ENCODE data around the gene STIM2.

The STIM2 gene

GRCh38 chr4:26866203-26866602 lies 5.6 kb downstream of the STIM2 start:
- H3K36me3 ChIP-seq (ENCODE audit: control insufficient read depth in 1 of 2, insufficient read depth in 2 of 2, low read depth in 1 of 2, low read length in 2 of 2), result peaks cover 0 to 2% of the 10 kb centered on the region in 2 experiments
- H3K4me3 ChIP-seq (ENCODE audit: insufficient read depth in 1 of 2, low read depth in 1 of 2, low read length in 2 of 2), result no peak overlapping the region
- H2AK5ac ChIP-seq (ENCODE audit: low read length, severe bottlenecking), result no peak overlapping the region
- no peaks in the 10 kb centered on the region for H3K27me3 ChIP-seq (ENCODE audit: control insufficient read depth in 1 of 2, insufficient read depth in 1 of 2, low read length in 2 of 2)
- H2AFZ ChIP-seq (ENCODE audit: low read depth, low read length), result no peak overlapping the region
- H3K4me1 ChIP-seq (ENCODE audit: control insufficient read depth, insufficient read depth, low read depth, low read length), result no peaks in the 10 kb centered on the region
- no peak overlapping the region for H3K9ac ChIP-seq (ENCODE audit: low read length)
- no peak overlapping the region for H3K4me2 ChIP-seq (ENCODE audit: low read length, poor library complexity, severe bottlenecking)
- H4K91ac ChIP-seq (ENCODE audit: low read length), result no peak overlapping the region
- H3K27ac ChIP-seq (ENCODE audit: low read length, poor library complexity, severe bottlenecking), result no peak overlapping the region
- H3K79me1 ChIP-seq (replicated peaks; ENCODE audit: low read length, poor library complexity, severe bottlenecking), result peaks cover 14% of the 10 kb centered on the region
- H3K23ac ChIP-seq (ENCODE audit: low read length in 2 of 2), result no peak overlapping the region
- no peak overlapping the region for H3K14ac ChIP-seq (ENCODE audit: low read length in 2 of 2)
- WGBS, result 79% methylated on average over 1 of the region's 1 CpG
- H3K18ac ChIP-seq (ENCODE audit: low read depth in 1 of 2, low read length in 2 of 2), result no peak overlapping the region
- no peak overlapping the region for H4K8ac ChIP-seq (ENCODE audit: low read length)
- DNase-seq, result no peak
- H2BK12ac ChIP-seq (ENCODE audit: low read length in 2 of 2), result no peak overlapping the region
- H2BK15ac ChIP-seq (ENCODE audit: low read depth, poor library complexity, severe bottlenecking), result no peak overlapping the region
- H2BK5ac ChIP-seq (ENCODE audit: low read depth, low read length, poor library complexity, severe bottlenecking), result no peak overlapping the region
- no peak overlapping the region for H2BK120ac ChIP-seq (ENCODE audit: low read depth, low read length)
- no peak overlapping the region for H3K4ac ChIP-seq (ENCODE audit: low read depth in 1 of 2, low read length in 2 of 2)
- H3K9me3 ChIP-seq (ENCODE audit: control insufficient read depth, low read length), result no peaks in the 10 kb centered on the region

- no peak overlapping the region for H3K9ac ChIP-seq (ENCODE audit: low read length)
- no peak for DNase-seq
- H3K14ac ChIP-seq (ENCODE audit: low read length in 2 of 2), result no peak overlapping the region
- H4K91ac ChIP-seq (ENCODE audit: low read length), result no peak overlapping the region
- no peak overlapping the region for H2BK15ac ChIP-seq (ENCODE audit: low read depth, poor library complexity, severe bottlenecking)
- no peak overlapping the region for H3K4ac ChIP-seq (ENCODE audit: low read depth in 1 of 2, low read length in 2 of 2)
- H2BK5ac ChIP-seq (ENCODE audit: low read depth, low read length, poor library complexity, severe bottlenecking), result no peak overlapping the region
- H4K8ac ChIP-seq (ENCODE audit: low read length), result no peak overlapping the region
- WGBS, result 94% methylated on average over 1 of the region's 2 CpGs
- no peaks in the 10 kb centered on the region for H3K9me3 ChIP-seq (ENCODE audit: control insufficient read depth, low read length)
- H3K18ac ChIP-seq (ENCODE audit: low read depth in 1 of 2, low read length in 2 of 2), result no peak overlapping the region
- peaks cover 16% of the 10 kb centered on the region for H3K79me1 ChIP-seq (replicated peaks; ENCODE audit: low read length, poor library complexity, severe bottlenecking)
- H3K4me1 ChIP-seq (ENCODE audit: control insufficient read depth, insufficient read depth, low read depth, low read length), result no peaks in the 10 kb centered on the region
- no peak overlapping the region for H2AFZ ChIP-seq (ENCODE audit: low read depth, low read length)
- no peaks in the 10 kb centered on the region for H3K27me3 ChIP-seq (ENCODE audit: control insufficient read depth in 1 of 2, insufficient read depth in 1 of 2, low read length in 2 of 2)
- no peak overlapping the region for H3K23ac ChIP-seq (ENCODE audit: low read length in 2 of 2)
- peaks cover 0 to 2% of the 10 kb centered on the region in 2 experiments for H3K36me3 ChIP-seq (ENCODE audit: control insufficient read depth in 1 of 2, insufficient read depth in 2 of 2, low read depth in 1 of 2, low read length in 2 of 2)
- no peak overlapping the region for H2AK5ac ChIP-seq (ENCODE audit: low read length, severe bottlenecking)
- no peak overlapping the region for H2BK12ac ChIP-seq (ENCODE audit: low read length in 2 of 2)
- H2BK120ac ChIP-seq (ENCODE audit: low read depth, low read length), result no peak overlapping the region
- no peak overlapping the region for H3K27ac ChIP-seq (ENCODE audit: low read length, poor library complexity, severe bottlenecking)
- H3K4me2 ChIP-seq (ENCODE audit: low read length, poor library complexity, severe bottlenecking), result no peak overlapping the region
- H3K4me3 ChIP-seq (ENCODE audit: insufficient read depth in 1 of 2, low read depth in 1 of 2, low read length in 2 of 2), result no peak overlapping the region
Measured at GRCh38 chr4:26866781-26867180, 6.1 kb downstream of the STIM2 start.

DNA sequence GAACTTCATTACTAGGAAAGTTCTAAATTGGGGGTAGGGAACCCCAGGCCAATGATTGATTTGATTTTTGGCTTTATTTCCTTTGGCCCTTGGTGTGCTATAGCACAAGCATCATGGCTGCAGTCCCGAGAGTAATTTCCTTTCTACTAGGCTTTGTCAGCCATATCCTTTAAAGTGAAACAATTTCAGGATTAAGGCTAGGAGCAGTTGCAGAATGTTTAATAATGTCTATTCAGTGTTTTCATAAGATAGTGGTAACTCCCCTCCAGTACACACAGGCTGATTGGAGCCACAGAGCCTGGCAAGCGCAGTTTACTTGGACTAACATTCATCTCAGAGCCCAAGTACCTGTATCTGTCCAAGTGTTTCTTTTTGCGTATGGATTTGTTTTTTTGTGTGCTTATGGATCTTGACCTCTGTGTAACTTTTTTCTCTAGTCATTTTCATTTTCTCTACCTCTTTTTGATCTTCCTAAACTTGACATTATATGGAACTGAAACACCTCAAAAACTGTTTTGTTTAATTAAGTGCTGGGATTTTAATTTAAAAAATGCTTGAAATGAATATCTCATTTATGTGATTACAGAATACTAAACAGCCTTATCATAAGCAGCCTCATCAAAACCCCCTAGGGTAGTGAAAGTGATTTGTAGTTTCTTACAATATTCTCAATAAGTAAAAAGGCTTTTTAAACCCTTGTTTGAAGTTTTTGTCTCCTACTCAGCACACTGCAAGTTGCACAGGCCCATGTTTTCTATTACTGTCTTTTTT lies 7.5 kb downstream of the STIM2 start:
- Histone ChIP-seq H3K9ac (ENCODE audit: low read length) (no peak overlapping the region), H3K4me1 (ENCODE audit: control insufficient read depth, insufficient read depth, low read depth, low read length) (no peaks in the 10 kb centered on the region), H2AFZ (ENCODE audit: low read depth, low read length) (no peak overlapping the region), H2BK120ac (ENCODE audit: low read depth, low read length) (no peak overlapping the region), H3K27me3 (ENCODE audit: control insufficient read depth in 1 of 2, insufficient read depth in 1 of 2, low read length in 2 of 2) (no peaks in the 10 kb centered on the region), H2BK12ac (ENCODE audit: low read length in 2 of 2) (no peak overlapping the region), H3K23ac (ENCODE audit: low read length in 2 of 2) (no peak overlapping the region), H3K79me1 (replicated peaks; ENCODE audit: low read length, poor library complexity, severe bottlenecking) (peaks cover 16% of the 10 kb centered on the region), H3K14ac (ENCODE audit: low read length in 2 of 2) (no peak overlapping the region), H4K91ac (ENCODE audit: low read length) (no peak overlapping the region), H3K9me3 (ENCODE audit: control insufficient read depth, low read length) (no peaks in the 10 kb centered on the region), H3K4me2 (ENCODE audit: low read length, poor library complexity, severe bottlenecking) (no peak overlapping the region), H3K4me3 (ENCODE audit: insufficient read depth in 1 of 2, low read depth in 1 of 2, low read length in 2 of 2) (no peak overlapping the region), H3K18ac (ENCODE audit: low read depth in 1 of 2, low read length in 2 of 2) (no peak overlapping the region), H3K36me3 (ENCODE audit: control insufficient read depth in 1 of 2, insufficient read depth in 2 of 2, low read depth in 1 of 2, low read length in 2 of 2) (peaks cover 0 to 2% of the 10 kb centered on the region in 2 experiments), H2BK15ac (ENCODE audit: low read depth, poor library complexity, severe bottlenecking) (no peak overlapping the region), H2BK5ac (ENCODE audit: low read depth, low read length, poor library complexity, severe bottlenecking) (no peak overlapping the region), H2AK5ac (ENCODE audit: low read length, severe bottlenecking) (no peak overlapping the region), H4K8ac (ENCODE audit: low read length) (no peak overlapping the region), H3K4ac (ENCODE audit: low read depth in 1 of 2, low read length in 2 of 2) (peak overlapping the region in 1 of 2 experiments; percentile 51), H3K27ac (ENCODE audit: low read length, poor library complexity, severe bottlenecking) (no peak overlapping the region)
- no CpG with 5 or more reads among the region's 3 CpGs for WGBS
- DNase-seq, result no peak

DNA sequence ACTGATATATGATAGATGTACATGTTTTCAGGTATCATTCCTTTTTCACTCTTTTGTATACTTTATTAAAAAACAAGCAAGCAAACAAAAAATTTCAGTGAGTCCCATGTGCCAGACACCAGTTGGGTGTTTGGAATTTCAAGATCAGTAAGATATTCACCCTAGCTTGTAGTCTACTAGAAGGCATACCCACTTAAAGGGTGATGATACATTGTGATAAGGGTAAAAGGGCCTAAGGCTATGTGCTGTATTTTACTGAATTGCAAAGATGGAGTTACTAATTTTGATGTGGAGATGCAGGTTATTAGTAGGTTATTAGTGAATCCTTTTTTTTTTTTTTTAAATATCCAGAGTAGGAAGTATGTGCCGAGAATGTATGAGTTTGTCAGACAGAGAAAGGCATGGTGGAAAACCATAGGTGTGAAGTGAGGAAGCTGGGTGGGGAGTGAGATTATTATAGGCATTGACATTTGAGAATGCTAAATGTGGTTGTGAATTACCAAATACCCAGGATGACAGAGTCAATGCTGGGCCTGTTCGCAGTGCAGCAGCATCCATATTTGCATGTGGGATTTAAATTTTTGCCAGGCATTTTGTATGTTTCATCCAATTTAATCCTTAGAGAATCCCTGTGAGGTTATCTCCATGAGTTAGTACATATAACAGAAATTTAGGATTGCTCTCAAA lies 10.1 kb downstream of the STIM2 start:
- no peaks in the 10 kb centered on the region for H3K27me3 ChIP-seq (ENCODE audit: control insufficient read depth in 1 of 2, insufficient read depth in 1 of 2, low read length in 2 of 2)
- no peak overlapping the region for H4K8ac ChIP-seq (ENCODE audit: low read length)
- no peak overlapping the region for H4K91ac ChIP-seq (ENCODE audit: low read length)
- no peak for DNase-seq
- no peak overlapping the region for H2BK5ac ChIP-seq (ENCODE audit: low read depth, low read length, poor library complexity, severe bottlenecking)
- no peak overlapping the region for H3K23ac ChIP-seq (ENCODE audit: low read length in 2 of 2)
- no peak overlapping the region for H3K4me3 ChIP-seq (ENCODE audit: insufficient read depth in 1 of 2, low read depth in 1 of 2, low read length in 2 of 2)
- no peak overlapping the region for H3K4me2 ChIP-seq (ENCODE audit: low read length, poor library complexity, severe bottlenecking)
- H2BK12ac ChIP-seq (ENCODE audit: low read length in 2 of 2), result no peak overlapping the region
- 99% methylated on average over 2 of the region's 2 CpGs for WGBS
- H3K14ac ChIP-seq (ENCODE audit: low read length in 2 of 2), result no peak overlapping the region
- no peak overlapping the region for H2BK15ac ChIP-seq (ENCODE audit: low read depth, poor library complexity, severe bottlenecking)
- H3K27ac ChIP-seq (ENCODE audit: low read length, poor library complexity, severe bottlenecking), result no peak overlapping the region
- H3K79me1 ChIP-seq (replicated peaks; ENCODE audit: low read length, poor library complexity, severe bottlenecking), result peaks cover 27% of the 10 kb centered on the region
- no peak overlapping the region for H3K9ac ChIP-seq (ENCODE audit: low read length)
- H2BK120ac ChIP-seq (ENCODE audit: low read depth, low read length), result no peak overlapping the region
- peaks cover 2% of the 10 kb centered on the region for H3K4me1 ChIP-seq (ENCODE audit: control insufficient read depth, insufficient read depth, low read depth, low read length)
- H2AFZ ChIP-seq (ENCODE audit: low read depth, low read length), result no peak overlapping the region
- H3K18ac ChIP-seq (ENCODE audit: low read depth in 1 of 2, low read length in 2 of 2), result no peak overlapping the region
- peaks cover 0 to 2% of the 10 kb centered on the region in 2 experiments for H3K36me3 ChIP-seq (ENCODE audit: control insufficient read depth in 1 of 2, insufficient read depth in 2 of 2, low read depth in 1 of 2, low read length in 2 of 2)
- no peak overlapping the region for H2AK5ac ChIP-seq (ENCODE audit: low read length, severe bottlenecking)
- no peak overlapping the region for H3K4ac ChIP-seq (ENCODE audit: low read depth in 1 of 2, low read length in 2 of 2)
- H3K9me3 ChIP-seq (ENCODE audit: control insufficient read depth, low read length), result no peaks in the 10 kb centered on the region

Measured in mesenchymal stem cell (in vitro differentiated cells and primary cell).